NCI-H82 treated with DMSO at 0.1 percent for 48 hours (cell line): ENCODE data around the gene PSMG3.
"Not testable (repeated sequence)": the region's sequence is repeated elsewhere in the genome, so short reads cannot be mapped to it uniquely, and the experiment has no call there.

ENCODE experiments used
- DNase-seq: peaks from one replicate; lab custom pipeline; 2025; ENCODE audit not compliant: unreplicated experiment; lab: John Stamatoyannopoulos, UW

The PSMG3 gene

DNA sequence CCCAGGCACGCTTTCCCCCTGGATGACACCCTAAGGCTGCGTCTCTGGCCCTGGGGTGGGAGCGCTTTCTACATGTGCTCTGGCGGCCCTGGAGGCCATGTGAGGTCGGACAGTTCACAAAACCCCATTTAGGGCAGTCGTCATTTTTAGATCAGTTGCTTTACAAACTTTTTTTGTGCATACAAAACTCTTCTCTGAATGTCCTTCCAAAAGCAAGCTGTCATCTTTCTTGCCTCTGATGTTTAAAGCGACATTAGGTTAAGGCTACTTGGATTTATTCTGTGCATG, 33.4 kb downstream of the PSMG3 start:
- no peak for DNase-seq

- DNase-seq = no peak
Measured at GRCh38 chr7:1535701-1536454, 34.0 kb downstream of the PSMG3 start.

- no peak for DNase-seq
Measured at GRCh38 chr7:1535100-1535458, 34.8 kb downstream of the PSMG3 start.

DNA sequence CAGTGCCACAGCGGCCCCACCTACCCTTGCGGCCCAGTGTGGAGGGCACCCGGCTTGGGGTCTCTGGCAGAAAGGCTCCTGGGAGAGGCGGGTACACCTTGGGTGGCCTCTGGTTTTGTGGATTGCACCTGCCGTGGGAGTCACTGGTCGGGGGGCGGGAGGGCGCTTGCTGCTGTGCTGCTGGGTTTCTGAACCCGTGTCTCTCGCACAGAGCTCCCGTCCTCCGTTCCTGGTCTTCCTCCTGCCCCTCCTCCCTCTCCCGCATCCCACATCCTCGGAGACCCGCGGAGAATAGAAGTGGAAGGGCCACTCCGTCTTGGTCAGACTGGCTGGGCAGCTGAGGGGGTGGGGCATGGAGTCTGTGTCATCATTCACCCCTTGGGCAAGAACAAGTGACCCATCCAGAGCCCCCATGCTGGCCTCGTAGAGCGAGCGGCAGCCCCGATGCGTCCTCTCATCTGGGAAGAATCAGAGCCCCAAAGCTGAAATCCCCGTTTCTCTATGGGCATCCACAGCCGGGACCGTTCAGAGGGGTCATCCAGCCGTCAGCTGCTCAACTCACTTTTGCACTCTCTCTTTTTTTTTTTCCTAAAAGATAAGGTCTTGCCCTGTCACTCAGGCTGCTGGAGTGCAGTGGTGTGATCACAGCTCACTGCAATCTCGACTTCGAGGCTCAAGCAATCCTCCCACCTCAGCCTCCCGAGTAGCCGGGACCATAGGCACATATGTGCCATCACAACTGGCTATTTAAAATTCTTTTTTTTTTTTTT, 35.3 kb downstream of the PSMG3 start:
- DNase-seq = no peak

DNA sequence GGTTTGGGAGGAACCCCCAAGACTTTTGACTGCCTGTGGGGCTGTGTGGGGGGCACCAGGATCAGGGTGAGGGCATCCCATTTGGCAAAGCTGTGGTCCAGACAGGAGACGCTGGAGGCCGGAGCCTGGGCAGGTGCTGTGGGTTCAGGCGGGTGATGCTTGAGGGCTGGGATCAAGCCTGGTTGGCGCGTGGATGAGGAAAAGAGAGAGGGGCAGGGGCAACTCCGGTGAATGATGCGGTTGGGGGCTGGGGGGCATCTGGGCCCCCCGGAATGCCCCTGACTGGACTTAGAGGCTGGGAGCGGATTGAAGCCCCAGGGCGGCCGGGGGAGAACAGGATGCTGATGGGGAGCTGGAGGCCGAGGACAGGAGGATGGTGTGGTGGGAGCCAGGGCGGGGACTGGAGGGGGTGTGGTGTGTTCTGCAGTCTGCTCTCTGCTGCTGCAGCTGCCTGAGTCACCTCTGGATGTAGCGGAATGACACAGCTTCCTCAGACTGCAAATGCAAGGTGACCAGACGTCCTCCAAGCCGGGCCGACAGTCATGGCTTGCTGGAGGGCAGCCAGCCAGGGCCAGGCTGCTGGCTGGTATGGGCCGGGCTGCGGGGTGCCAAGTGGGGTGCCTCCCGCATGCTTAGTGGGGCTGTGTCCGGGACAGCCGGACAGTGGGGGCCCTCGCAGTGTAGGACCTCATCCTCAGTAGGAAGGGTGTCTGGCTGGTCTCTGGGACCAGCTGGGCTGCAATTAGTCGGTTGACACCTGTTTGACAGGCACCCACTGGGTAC, 36.1 kb downstream of the PSMG3 start:
- no peak for DNase-seq

DNA sequence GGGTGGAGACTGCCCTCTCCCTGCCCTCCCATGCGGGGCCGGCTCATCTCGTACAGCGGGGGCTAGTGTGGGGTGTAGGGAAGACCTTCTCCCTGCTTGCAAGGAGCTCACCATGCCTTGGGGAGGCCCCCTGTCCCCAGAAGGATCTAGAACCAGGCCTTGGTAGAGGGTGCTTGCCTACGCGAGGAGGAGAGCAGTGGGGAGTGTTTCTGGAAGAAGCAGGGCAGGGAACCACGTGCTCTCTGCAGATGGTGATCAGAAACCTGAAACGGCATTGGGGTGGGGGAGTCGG, 36.6 kb downstream of the PSMG3 start:
- DNase-seq = no peak

- DNase-seq = no peak
Measured at GRCh38 chr7:1532456-1533254, 37.2 kb downstream of the PSMG3 start.

GRCh38 chr7:1531979-1532455, 37.8 kb downstream of the PSMG3 start:
- no peak for DNase-seq

GRCh38 chr7:1531263-1531978, 38.4 kb downstream of the PSMG3 start:
- DNase-seq = no peak

DNA sequence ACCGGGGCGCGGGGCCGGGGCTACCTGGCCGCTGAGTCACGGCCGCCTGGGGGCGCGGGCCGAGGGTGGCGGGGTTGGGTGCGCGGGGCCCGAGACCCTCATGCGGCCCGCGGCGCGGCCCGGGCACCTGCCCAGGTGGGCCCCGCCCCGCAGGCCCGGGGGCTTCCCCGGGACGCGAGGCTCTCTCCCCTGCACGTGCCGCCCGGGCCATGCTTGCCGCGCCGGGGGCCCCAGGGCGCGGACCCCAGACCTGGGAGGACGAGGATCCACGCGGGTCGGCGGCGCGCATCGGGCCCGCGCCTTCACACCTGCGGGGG, 38.9 kb downstream of the PSMG3 start:
- no peak for DNase-seq

- DNase-seq = no peak
Measured at GRCh38 chr7:1529383-1530116, 40.3 kb downstream of the PSMG3 start.

DNA sequence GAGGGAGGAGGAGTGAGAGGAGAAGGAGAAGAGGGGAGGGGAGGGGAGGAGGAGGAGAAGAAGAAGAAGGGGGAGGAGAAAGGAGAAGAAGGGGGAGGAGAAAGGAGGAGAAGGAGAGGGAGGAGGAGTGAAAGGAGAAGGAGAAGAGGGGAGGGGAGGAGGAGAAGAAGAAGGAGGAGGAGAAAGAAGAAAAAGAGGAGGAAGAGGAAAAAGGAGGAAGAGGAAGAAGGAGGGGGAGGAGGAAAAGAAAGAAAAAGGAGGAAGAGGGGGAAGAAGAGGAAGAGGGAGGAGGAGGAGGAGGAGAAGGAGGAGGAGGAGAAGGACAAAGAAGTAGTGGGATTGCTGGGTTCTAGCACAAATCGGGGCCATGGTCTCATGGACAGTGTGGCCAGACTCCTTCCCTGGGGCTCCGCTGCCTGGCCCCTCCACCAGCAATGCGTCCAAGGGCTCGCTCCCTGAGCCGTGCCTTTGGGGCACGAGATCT, 43.5 kb downstream of the PSMG3 start:
- DNase-seq = no peak

GRCh38 chr7:1525409-1525808, 44.4 kb downstream of the PSMG3 start:
- no peak for DNase-seq

- DNase-seq = no peak
Measured at GRCh38 chr7:1523844-1524243, 46.0 kb downstream of the PSMG3 start.

DNA sequence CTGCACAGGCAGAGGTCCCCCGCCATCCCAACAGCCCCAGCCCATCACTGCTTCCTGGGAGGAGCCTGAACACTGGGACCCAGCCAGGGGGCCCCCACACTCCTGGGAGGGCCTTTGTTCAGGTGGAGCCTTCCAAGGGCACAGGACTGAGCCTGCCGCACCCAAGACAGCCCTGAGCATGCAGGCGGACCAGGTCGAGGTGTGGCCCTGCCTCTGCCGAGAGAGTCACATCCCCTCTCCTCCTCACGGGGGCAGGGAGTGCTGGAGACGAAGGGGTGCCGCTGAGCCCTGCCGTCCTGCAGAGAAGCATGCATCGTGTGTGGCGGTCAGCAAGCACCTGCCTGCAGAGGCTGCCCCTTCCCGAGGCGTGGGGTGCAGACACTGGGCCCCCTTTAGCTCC, 46.6 kb downstream of the PSMG3 start:
- DNase-seq = no peak

- DNase-seq = no peak
Measured at GRCh38 chr7:1521456-1521855, 48.4 kb downstream of the PSMG3 start.

- DNase-seq = no peak
Measured at GRCh38 chr7:1520539-1521234, 49.1 kb downstream of the PSMG3 start.

DNA sequence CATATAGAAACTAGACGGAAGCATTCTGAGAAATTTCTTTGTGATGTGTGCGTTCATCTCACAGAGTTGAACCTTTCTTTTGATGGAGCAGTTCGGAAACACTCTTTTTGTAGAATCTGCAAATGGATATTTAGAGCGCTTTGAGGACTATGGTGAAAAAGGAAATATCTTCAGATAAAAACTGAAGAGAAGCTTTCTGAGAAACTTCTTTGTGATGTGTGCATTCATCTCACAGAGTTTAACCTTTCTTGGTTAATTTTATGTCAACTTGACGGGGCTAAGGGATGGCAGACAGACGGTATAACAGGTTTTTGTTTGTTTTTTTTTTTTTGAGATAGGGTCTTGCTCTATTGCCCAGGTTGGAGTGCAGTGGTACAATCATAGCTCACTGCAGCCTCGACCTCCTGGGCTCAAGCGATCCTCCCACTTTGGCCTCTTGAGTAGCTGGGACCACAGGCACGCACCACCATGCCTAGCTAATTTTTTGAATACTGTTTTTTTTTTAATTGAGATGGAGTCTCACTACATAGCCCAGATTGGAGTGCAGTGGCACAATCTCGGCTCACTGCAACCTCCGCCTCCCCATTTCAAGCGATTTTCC, 50.4 kb downstream of the PSMG3 start:
- DNase-seq = not testable (repeated sequence)
